ENCODE results near the gene IRF2BP2. TPM values are rescaled to one million over a fixed set of nuclear protein-coding genes. Genes with fewer than 3 reads are reported as not detected.

Gene IRF2BP2
- total and polyA plus RNA-seq, 2 experiments from 2014 or later: 68.2 to 135 TPM

DNA sequence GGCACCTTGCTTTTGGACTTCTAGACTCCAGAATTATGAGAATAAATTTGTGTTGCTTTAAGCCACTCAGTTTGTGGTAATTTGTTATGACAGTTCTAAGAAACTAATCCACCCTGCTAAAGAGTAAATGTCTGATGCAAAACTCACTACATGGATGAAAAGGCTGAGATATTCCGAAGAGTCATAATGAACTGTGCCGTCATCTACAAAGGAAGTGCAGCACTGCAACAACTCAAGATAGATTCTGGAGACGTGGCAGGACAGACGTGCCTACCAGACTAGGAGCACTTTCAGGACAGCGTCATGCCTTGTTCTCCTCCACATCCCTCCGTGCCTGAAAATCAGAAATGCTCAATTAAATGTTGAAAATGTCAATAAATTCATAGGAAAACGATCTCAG lies 24.4 kb upstream of the IRF2BP2 start:
- Histone ChIP-seq H3K4me1 (ENCODE audit: insufficient read depth) (peaks cover 11% of the 10 kb centered on the region), H3K4me2 (no peak overlapping the region), H3K27ac (no peak overlapping the region), H4K20me1 (ENCODE audit: insufficient read depth, poor library complexity, severe bottlenecking) (no peaks in the 10 kb centered on the region), H3K79me2 (no peaks in the 10 kb centered on the region), H2AFZ (no peak overlapping the region), H3K27me3 (no peaks in the 10 kb centered on the region), H3K9me3 (ENCODE audit: low read depth) (no peaks in the 10 kb centered on the region), H3K4me3 (no peak overlapping the region), H3K9me2 (replicated peaks; ENCODE audit: insufficient read depth) (no peaks in the 10 kb centered on the region), H3K36me3 (replicated peaks; ENCODE audit: insufficient read depth, low read depth) (no peaks in the 10 kb centered on the region)
- DNase-seq (ENCODE audit: low spot score): no peak
- TF ChIP-seq EZH2 (IDR thresholded peaks at IDR 0.05; ENCODE audit: borderline replicate concordance) (no peak), EZH2phosphoT487 (IDR thresholded peaks at IDR 0.05; ENCODE audit: low read depth, severe bottlenecking, unreplicated experiment) (no peak)
- TF ChIP-seq, protein P1, sequence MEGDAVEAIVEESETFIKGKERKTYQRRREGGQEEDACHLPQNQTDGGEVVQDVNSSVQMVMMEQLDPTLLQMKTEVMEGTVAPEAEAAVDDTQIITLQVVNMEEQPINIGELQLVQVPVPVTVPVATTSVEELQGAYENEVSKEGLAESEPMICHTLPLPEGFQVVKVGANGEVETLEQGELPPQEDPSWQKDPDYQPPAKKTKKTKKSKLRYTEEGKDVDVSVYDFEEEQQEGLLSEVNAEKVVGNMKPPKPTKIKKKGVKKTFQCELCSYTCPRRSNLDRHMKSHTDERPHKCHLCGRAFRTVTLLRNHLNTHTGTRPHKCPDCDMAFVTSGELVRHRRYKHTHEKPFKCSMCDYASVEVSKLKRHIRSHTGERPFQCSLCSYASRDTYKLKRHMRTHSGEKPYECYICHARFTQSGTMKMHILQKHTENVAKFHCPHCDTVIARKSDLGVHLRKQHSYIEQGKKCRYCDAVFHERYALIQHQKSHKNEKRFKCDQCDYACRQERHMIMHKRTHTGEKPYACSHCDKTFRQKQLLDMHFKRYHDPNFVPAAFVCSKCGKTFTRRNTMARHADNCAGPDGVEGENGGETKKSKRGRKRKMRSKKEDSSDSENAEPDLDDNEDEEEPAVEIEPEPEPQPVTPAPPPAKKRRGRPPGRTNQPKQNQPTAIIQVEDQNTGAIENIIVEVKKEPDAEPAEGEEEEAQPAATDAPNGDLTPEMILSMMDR (IDR thresholded peaks at IDR 0.05; ENCODE audit: poor library complexity): no peak
- 87% methylated on average over 7 of the region's 7 CpGs for WGBS (ENCODE audit: low lambda C conversion rate, missing lambda C conversion rate)

DNA sequence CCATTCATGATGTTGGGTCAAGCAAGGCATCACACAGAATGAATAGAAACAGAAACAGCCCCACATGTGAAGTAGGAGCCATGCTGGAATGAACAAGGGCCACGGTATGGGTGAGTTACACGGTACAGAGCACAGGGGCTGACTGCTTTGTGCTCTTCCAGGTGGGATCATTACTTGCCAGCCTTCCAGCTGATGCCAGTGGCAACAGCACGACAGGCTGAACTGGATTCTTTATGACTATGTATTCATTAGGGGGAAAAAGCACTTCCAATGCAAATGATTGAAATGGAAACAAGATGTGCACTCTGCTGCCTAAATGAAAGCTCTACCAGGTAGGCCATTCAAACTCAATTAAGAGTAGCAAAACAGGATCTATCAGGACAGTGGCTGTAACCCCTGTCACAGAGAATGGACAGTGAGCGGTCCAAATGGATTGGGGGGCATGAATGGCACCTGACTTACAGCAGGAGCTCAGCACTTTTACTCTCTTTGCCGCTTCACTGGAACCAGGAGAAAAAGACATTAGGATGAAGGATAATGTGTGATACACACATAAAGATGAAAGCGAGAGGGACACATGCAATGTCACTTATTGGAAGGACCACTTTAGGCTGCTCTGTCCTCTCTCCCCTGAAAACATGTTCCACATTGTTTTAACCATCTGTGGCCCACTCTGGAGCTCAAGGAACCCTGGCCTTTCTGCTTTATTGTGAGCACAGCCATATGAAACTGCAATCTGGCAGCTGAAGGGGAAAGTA lies 23.4 kb upstream of the IRF2BP2 start:
- Histone ChIP-seq H3K4me3 (no peak overlapping the region), H3K79me2 (no peaks in the 10 kb centered on the region), H2AFZ (no peak overlapping the region), H3K4me2 (no peak overlapping the region), H3K4me1 (ENCODE audit: insufficient read depth) (peaks cover 4% of the 10 kb centered on the region), H3K36me3 (replicated peaks; ENCODE audit: insufficient read depth, low read depth) (no peaks in the 10 kb centered on the region), H3K9me2 (replicated peaks; ENCODE audit: insufficient read depth) (no peaks in the 10 kb centered on the region), H3K27me3 (no peaks in the 10 kb centered on the region), H3K27ac (no peak overlapping the region), H4K20me1 (ENCODE audit: insufficient read depth, poor library complexity, severe bottlenecking) (no peaks in the 10 kb centered on the region), H3K9me3 (ENCODE audit: low read depth) (no peaks in the 10 kb centered on the region)
- 82% methylated on average over 6 of the region's 6 CpGs for WGBS (ENCODE audit: low lambda C conversion rate, missing lambda C conversion rate)
- no peak for DNase-seq (ENCODE audit: low spot score)
- TF ChIP-seq, protein P1 (IDR thresholded peaks at IDR 0.05; ENCODE audit: poor library complexity): no peak
- TF ChIP-seq EZH2 (IDR thresholded peaks at IDR 0.05; ENCODE audit: borderline replicate concordance) (no peak), EZH2phosphoT487 (IDR thresholded peaks at IDR 0.05; ENCODE audit: low read depth, severe bottlenecking, unreplicated experiment) (no peak)

- Histone ChIP-seq H3K9me3 (ENCODE audit: low read depth) (no peaks in the 10 kb centered on the region), H3K9me2 (replicated peaks; ENCODE audit: insufficient read depth) (no peaks in the 10 kb centered on the region), H3K79me2 (no peaks in the 10 kb centered on the region), H3K27me3 (no peaks in the 10 kb centered on the region), H3K27ac (peak overlapping the region; percentile 79), H3K4me2 (no peak overlapping the region), H3K36me3 (replicated peaks; ENCODE audit: insufficient read depth, low read depth) (no peaks in the 10 kb centered on the region), H4K20me1 (ENCODE audit: insufficient read depth, poor library complexity, severe bottlenecking) (no peaks in the 10 kb centered on the region), H3K4me3 (no peak overlapping the region), H2AFZ (no peak overlapping the region), H3K4me1 (ENCODE audit: insufficient read depth) (peaks cover 6% of the 10 kb centered on the region)
- DNase-seq (ENCODE audit: low spot score): no peak
- no peak for TF ChIP-seq EZH2 (IDR thresholded peaks at IDR 0.05; ENCODE audit: borderline replicate concordance)
- TF ChIP-seq EZH2phosphoT487 (IDR thresholded peaks at IDR 0.05; ENCODE audit: low read depth, severe bottlenecking, unreplicated experiment): no peak
- TF ChIP-seq, protein P1 (IDR thresholded peaks at IDR 0.05; ENCODE audit: poor library complexity): no peak
Measured at GRCh38 chr1:234632225-234632624, 22.2 kb upstream of the IRF2BP2 start.
